Endothelial cell of umbilical vein (primary cell): ENCODE results near the gene SLC38A8.

Source experiments
- EZH2 ChIP-seq: IDR thresholded peaks from 2 replicates; pipeline ENCODE4 v1.6.1; 2012; ENCODE audit warnings: borderline replicate concordance, low read depth, mild to moderate bottlenecking, moderate library complexity, low read length, inconsistent platforms; ENCODE audit not compliant: severe bottlenecking
- MYC ChIP-seq: IDR thresholded peaks from one replicate; pipeline ENCODE4 v1.6.1; 2011; ENCODE audit warnings: mild to moderate bottlenecking, low read depth, low read length
- POLR2A ChIP-seq: IDR thresholded peaks from 2 replicates; pipeline ENCODE4 v1.6.1; 2012; ENCODE audit warnings: low read depth, mild to moderate bottlenecking, control low read depth, low read length
- POLR2AphosphoS5 ChIP-seq: IDR thresholded peaks from 2 replicates; pipeline ENCODE4 v1.6.1; 2012; ENCODE audit warnings: low read depth, mild to moderate bottlenecking, control low read depth, low read length, moderate library complexity; ENCODE audit not compliant: insufficient read depth
- TF ChIP-seq, protein P1 (sequence below), 2 donors: IDR thresholded peaks; 1 replicate in 1 of 2; 2 replicates in 1 of 2; pipeline ENCODE4 v1.5.1; 2011; ENCODE audit warnings: low read length in 2 of 2, mild to moderate bottlenecking in 2 of 2, moderate library complexity in 2 of 2, control low read depth in 1 of 2, inconsistent platforms in 1 of 2, low read depth in 1 of 2; ENCODE audit not compliant: insufficient read depth in 1 of 2; ENCODE audit errors: extremely low read depth in 1 of 2

DNA sequence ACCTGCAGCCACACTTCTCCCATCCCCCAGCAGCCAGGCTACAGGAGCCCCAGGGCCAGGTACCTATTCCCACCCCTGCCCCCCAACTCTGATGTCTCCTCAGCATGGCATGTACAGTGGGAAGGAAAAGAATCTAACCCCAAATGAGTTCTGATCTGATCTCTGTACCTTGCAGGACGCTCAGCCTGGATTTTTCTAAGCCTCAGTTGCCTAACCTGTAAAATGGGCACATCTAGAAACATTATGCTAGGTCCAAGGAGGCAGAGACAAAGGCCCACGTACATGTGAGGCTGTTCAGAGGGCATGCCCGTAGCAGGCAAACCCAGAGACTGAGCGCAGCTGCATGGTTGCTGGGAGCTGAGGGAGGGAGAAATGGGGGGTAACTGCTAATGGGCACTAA lies 35.1 kb downstream of the SLC38A8 start:
- TF ChIP-seq, protein P1, sequence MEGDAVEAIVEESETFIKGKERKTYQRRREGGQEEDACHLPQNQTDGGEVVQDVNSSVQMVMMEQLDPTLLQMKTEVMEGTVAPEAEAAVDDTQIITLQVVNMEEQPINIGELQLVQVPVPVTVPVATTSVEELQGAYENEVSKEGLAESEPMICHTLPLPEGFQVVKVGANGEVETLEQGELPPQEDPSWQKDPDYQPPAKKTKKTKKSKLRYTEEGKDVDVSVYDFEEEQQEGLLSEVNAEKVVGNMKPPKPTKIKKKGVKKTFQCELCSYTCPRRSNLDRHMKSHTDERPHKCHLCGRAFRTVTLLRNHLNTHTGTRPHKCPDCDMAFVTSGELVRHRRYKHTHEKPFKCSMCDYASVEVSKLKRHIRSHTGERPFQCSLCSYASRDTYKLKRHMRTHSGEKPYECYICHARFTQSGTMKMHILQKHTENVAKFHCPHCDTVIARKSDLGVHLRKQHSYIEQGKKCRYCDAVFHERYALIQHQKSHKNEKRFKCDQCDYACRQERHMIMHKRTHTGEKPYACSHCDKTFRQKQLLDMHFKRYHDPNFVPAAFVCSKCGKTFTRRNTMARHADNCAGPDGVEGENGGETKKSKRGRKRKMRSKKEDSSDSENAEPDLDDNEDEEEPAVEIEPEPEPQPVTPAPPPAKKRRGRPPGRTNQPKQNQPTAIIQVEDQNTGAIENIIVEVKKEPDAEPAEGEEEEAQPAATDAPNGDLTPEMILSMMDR (IDR thresholded peaks at IDR 0.05; ENCODE audit: extremely low read depth in 1 of 2, insufficient read depth in 1 of 2, low read depth in 1 of 2, low read length in 2 of 2): no peak
- TF ChIP-seq EZH2 (no peak), POLR2A (no peak), POLR2AphosphoS5 (no peak), MYC (no peak)
